ENCODE data around the gene COBLL1. TPM values are rescaled to one million over a fixed set of nuclear protein-coding genes. Genes with fewer than 3 reads are reported as not detected.

Gene COBLL1
- polyA plus RNA-seq, 1 donor (not counting 4 experiments of a cell fraction or from before 2014, with no cell fraction given): 14.9 TPM

GRCh38 chr2:164843346-164843911, 1.8 kb upstream of the COBLL1 start:
- H3K4me1 ChIP-seq (ENCODE audit: control insufficient read depth, extremely low read depth, insufficient read depth, low read length): peaks cover 42% of the 10 kb centered on the region

GRCh38 chr2:164842624-164842966, 972 bp upstream of the COBLL1 start:
- peaks cover 18% of the 10 kb centered on the region for H3K79me2 ChIP-seq (ENCODE audit: control insufficient read depth, insufficient read depth, low read length)
- no peak for TF ChIP-seq EZH2 (IDR thresholded peaks at IDR 0.05; ENCODE audit: low read length)
- TF ChIP-seq CTCF (optimal IDR thresholded peaks at IDR 0.05 in 1 of 3, IDR thresholded peaks at IDR 0.05 in 1 of 3, conservative IDR thresholded peaks at IDR 0.05 in 1 of 3; ENCODE audit: extremely low read depth in 1 of 3, insufficient read depth in 2 of 3, low read length in 3 of 3): no peak
- DNase-seq (ENCODE audit: low read depth, low spot score) (no peak), FAIRE-seq (no peak)
- H4K20me1 ChIP-seq (ENCODE audit: control insufficient read depth, extremely low read depth, insufficient read depth, low read length): no peaks in the 10 kb centered on the region
- no peaks in the 10 kb centered on the region for H3K36me3 ChIP-seq (ENCODE audit: control insufficient read depth in 2 of 2, extremely low read depth in 1 of 2, insufficient read depth in 2 of 2, low read length in 2 of 2)
- H3K27ac ChIP-seq (ENCODE audit: control insufficient read depth, insufficient read depth, low read length): peak overlapping the region; percentile 86
- no peaks in the 10 kb centered on the region for H3K27me3 ChIP-seq (ENCODE audit: control insufficient read depth, extremely low read depth, insufficient read depth, low read length)
- no peaks in the 10 kb centered on the region for H3K9me1 ChIP-seq (ENCODE audit: control insufficient read depth, extremely low read depth, insufficient read depth, low read length)
- dilution Hi-C loops (cut with MboI; ENCODE audit: extremely low pct_ligation_motif_present, low sequenced_read_pairs): no loop called here
- H3K4me3 ChIP-seq (ENCODE audit: control insufficient read depth in 2 of 3, extremely low read depth in 1 of 3, insufficient read depth in 2 of 3, low read depth in 1 of 3, low read length in 3 of 3): peak overlapping the region in 2 of 3 experiments; percentile 89 to 94
- peak overlapping the region; percentile 100 for H3K4me2 ChIP-seq (ENCODE audit: control insufficient read depth, extremely low read depth, insufficient read depth, low read depth, low read length)
- no peaks in the 10 kb centered on the region for H3K9me3 ChIP-seq (ENCODE audit: control insufficient read depth, low read depth, low read length)
- no peak overlapping the region for H2AFZ ChIP-seq (ENCODE audit: control insufficient read depth, low read length)
- peak overlapping the region; percentile 90 for H3K9ac ChIP-seq (ENCODE audit: control insufficient read depth, extremely low read depth, insufficient read depth, low read length)
- H3K4me1 ChIP-seq (ENCODE audit: control insufficient read depth, extremely low read depth, insufficient read depth, low read length): peaks cover 35% of the 10 kb centered on the region

More at GRCh38 chr2:164843346-164843911, 1.8 kb upstream of the COBLL1 start:
- H3K79me2 ChIP-seq (ENCODE audit: control insufficient read depth, insufficient read depth, low read length): peaks cover 10% of the 10 kb centered on the region
- H3K9ac ChIP-seq (ENCODE audit: control insufficient read depth, extremely low read depth, insufficient read depth, low read length): no peak overlapping the region
- no peaks in the 10 kb centered on the region for H4K20me1 ChIP-seq (ENCODE audit: control insufficient read depth, extremely low read depth, insufficient read depth, low read length)
- no peaks in the 10 kb centered on the region for H3K36me3 ChIP-seq (ENCODE audit: control insufficient read depth in 2 of 2, extremely low read depth in 1 of 2, insufficient read depth in 2 of 2, low read length in 2 of 2)
- no peaks in the 10 kb centered on the region for H3K9me1 ChIP-seq (ENCODE audit: control insufficient read depth, extremely low read depth, insufficient read depth, low read length)
- peak overlapping the region; percentile 86 for H3K27ac ChIP-seq (ENCODE audit: control insufficient read depth, insufficient read depth, low read length)
- H3K4me3 ChIP-seq (ENCODE audit: control insufficient read depth in 2 of 3, extremely low read depth in 1 of 3, insufficient read depth in 2 of 3, low read depth in 1 of 3, low read length in 3 of 3): peak overlapping the region in 1 of 3 experiments; percentile 0
- H3K4me2 ChIP-seq (ENCODE audit: control insufficient read depth, extremely low read depth, insufficient read depth, low read depth, low read length): peak overlapping the region; percentile 100
- H2AFZ ChIP-seq (ENCODE audit: control insufficient read depth, low read length): no peak overlapping the region
- FAIRE-seq (peak; percentile 86), DNase-seq (ENCODE audit: low read depth, low spot score) (no peak)
- H3K9me3 ChIP-seq (ENCODE audit: control insufficient read depth, low read depth, low read length): no peaks in the 10 kb centered on the region
- dilution Hi-C loops (cut with MboI; ENCODE audit: extremely low pct_ligation_motif_present, low sequenced_read_pairs): no loop called here
- TF ChIP-seq CTCF (optimal IDR thresholded peaks at IDR 0.05 in 1 of 3, IDR thresholded peaks at IDR 0.05 in 1 of 3, conservative IDR thresholded peaks at IDR 0.05 in 1 of 3; ENCODE audit: extremely low read depth in 1 of 3, insufficient read depth in 2 of 3, low read length in 3 of 3): no peak
- TF ChIP-seq EZH2 (IDR thresholded peaks at IDR 0.05; ENCODE audit: low read length): no peak
- H3K27me3 ChIP-seq (ENCODE audit: control insufficient read depth, extremely low read depth, insufficient read depth, low read length): no peaks in the 10 kb centered on the region
